ENCODE measurements around the gene GULP1. TPM values are rescaled to one million over a fixed set of nuclear protein-coding genes. Genes with fewer than 3 reads are reported as not detected.
"Not testable (repeated sequence)": the region's sequence is repeated elsewhere in the genome, so short reads cannot be mapped to it uniquely, and the experiment has no call there.

The GULP1 gene
- total RNA-seq, 1 donor from 2014 or later: 70.1 TPM

DNA sequence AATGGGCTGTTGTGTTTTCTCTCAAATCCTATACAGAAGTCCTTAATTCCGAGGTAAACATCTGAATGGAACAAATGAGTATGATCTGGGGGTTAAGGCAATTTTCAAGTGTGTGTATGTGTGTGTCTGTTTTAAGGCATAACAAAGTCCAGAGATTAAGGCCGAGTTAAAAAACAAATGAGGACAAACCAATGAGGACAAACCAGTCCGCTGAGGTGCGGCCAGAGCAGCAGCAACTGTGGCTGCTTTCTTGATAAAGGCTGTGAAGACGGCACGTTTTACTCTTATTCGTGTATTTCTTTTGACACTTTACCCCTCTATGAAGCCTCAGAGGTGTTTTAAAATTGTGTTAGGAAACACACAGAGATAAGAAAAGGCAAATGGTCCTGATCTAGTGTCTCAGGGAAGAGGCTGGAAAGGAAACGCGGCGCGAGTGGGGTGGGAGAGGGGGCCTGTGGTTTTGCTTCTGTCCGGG, 495 bp upstream of the GULP1 start:
- ATAC-seq (peak; percentile 2), DNase-seq (ENCODE audit: low spot score) (no peak)
- intact Hi-C loops (cut with DNase I): no loop called here

DNA sequence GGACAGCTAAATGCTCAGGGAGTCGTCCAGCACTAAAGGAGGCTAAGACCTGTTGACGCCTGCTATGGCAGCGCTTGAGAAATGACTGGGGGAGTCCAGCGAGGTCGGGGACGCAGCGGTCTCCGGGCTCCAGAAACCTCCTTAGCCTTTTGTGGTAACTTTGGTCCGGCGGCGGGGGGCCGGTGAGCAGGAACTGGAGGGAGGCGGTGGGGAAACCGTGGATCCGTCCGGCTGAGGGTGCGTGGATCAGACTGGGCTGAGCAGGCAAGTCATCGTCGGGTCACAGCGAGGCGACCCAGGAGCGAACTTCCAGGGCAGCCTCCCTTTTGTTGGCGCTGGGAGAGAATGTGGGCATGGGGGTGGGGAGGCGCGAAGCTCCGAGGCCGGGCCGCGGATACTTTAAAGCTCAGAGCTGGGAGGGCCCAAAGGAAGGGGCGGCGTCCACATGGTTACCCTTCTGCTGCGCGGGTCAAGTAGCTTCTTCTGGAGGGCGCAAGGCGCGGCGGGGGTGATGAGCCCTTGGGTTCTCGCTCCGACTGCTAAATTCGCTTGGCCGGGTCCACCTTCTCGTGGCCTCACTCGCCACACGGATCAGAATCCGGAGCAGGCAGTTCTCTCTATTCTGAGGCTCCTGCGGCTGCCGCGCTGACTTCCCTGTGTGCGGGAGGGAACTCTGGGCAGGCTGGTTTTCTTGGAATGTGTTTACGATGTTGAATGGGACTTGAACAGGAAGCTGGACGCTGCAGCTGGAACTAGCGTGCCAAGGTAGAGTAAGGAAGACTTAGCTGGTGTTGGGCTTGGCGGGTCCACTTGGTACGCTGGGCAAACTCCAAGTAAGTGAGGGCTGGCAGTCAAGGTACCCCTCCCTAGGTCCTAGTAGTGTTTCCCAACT, 920 bp downstream of the GULP1 start:
- intact Hi-C loops (cut with DNase I): no loop called here
- DNase-seq (ENCODE audit: low spot score): peak; percentile 88
- peak; percentile 92 for ATAC-seq

DNA sequence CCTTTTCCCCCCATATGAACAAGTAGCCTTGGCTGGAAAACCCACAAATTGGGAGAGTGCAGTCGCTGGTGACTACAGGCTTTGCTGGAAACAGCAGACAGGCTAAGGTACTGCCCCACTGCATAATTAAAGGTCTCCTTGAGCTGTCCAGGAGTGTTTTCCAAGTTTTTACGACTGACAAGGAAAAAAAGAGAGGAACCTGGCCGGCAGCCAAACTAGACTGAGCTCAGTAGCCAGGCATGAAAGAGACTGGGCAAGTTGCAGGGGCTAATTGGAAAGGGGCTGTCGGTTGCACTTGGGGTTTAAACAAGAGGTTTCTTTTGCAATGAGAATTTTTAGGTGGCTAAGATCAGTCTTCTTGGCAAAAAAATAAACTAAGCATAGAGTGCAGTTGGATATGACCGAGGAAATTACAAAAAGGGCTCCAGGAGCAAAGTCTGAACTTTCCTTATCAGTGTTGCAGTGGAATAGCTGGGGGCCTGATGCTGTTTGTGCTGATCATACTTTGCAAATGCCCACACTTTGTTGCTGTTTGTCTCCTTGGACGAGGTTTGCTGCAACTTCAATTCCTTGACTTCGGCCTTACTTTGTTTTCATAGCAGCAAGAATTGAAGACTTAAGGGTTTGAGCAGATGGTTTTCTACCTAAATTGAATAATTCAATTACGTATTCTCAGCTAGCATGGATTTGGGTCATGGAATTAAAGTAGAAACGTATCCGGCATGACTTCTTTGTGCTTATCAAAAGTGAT, 2.1 kb downstream of the GULP1 start:
- ATAC-seq: peak; percentile 40
- DNase-seq (ENCODE audit: low spot score): peak; percentile 87
- intact Hi-C loops (cut with DNase I): no loop called here

GRCh38 chr2:188294352-188294926, 2.8 kb downstream of the GULP1 start:
- ATAC-seq: no peak
- no peak for DNase-seq (ENCODE audit: low spot score)
- intact Hi-C loops (cut with DNase I): no loop called here

GRCh38 chr2:188295067-188295685, 3.5 kb downstream of the GULP1 start:
- no peak for DNase-seq (ENCODE audit: low spot score)
- intact Hi-C loops (cut with DNase I): no loop called here
- ATAC-seq: no peak

DNA sequence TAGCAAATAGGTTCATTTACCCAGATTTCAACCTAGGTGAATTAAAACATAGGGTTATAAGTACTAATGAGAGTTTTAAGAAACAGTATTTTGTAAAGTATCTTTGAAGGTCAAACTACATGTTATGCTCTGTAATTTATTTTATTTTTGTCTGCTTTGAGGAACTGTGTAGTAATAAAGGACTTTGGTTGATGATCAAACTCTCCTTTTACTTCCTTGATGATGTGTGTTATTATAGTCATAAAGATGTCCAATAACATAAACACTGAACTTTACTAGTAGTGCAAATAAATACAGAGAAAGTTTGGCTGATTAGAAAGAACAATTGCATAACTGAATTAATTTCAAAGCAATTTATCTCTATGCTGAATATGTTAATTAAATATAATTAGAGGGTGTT, 6.3 kb downstream of the GULP1 start:
- ATAC-seq (no peak), DNase-seq (ENCODE audit: low spot score) (no peak)
- intact Hi-C loops (cut with DNase I): no loop called here

GRCh38 chr2:188298937-188299371, 7.3 kb downstream of the GULP1 start:
- DNase-seq (ENCODE audit: low spot score); intact Hi-C loops (cut with DNase I); ATAC-seq: not testable (repeated sequence)

GRCh38 chr2:188303363-188304031, 11.8 kb downstream of the GULP1 start:
- DNase-seq (ENCODE audit: low spot score) (no peak), ATAC-seq (no peak)
- intact Hi-C loops (cut with DNase I): no loop called here

GRCh38 chr2:188305271-188305670, 13.6 kb downstream of the GULP1 start:
- intact Hi-C loops (cut with DNase I): no loop called here
- ATAC-seq: no peak
- DNase-seq (ENCODE audit: low spot score): no peak

GRCh38 chr2:188306271-188306670, 14.6 kb downstream of the GULP1 start:
- ATAC-seq: no peak
- DNase-seq (ENCODE audit: low spot score): no peak
- intact Hi-C loops (cut with DNase I): no loop called here

- intact Hi-C loops (cut with DNase I): no loop called here
- no peak for DNase-seq (ENCODE audit: low spot score)
- ATAC-seq: no peak
Measured at GRCh38 chr2:188307850-188308283, 16.2 kb downstream of the GULP1 start.

DNA sequence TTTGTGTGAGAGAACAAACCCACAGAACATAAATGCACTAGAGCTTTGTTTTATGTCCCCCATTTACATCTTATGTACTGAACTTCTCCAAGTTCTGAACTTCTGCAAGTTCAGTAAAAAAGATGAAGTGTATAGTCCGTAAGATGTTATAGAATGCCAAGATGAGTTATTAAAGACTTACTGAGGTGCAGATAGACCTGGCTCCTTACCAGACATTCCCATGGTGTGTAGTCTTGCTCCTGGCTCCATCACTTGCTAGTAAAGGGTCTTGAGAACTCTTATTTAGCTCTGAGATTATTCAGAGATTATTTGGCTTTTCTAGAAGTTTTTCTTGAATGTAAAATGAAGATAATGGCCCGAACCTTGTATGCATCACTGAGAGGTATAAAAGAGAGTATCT, 16.8 kb downstream of the GULP1 start:
- DNase-seq (ENCODE audit: low spot score) (no peak), ATAC-seq (no peak)
- intact Hi-C loops (cut with DNase I): no loop called here

GRCh38 chr2:188309364-188309763, 17.7 kb downstream of the GULP1 start:
- DNase-seq (ENCODE audit: low spot score) (no peak), ATAC-seq (no peak)
- intact Hi-C loops (cut with DNase I): no loop called here

GRCh38 chr2:188314314-188315054, 22.8 kb downstream of the GULP1 start:
- no peak for DNase-seq (ENCODE audit: low spot score)
- intact Hi-C loops (cut with DNase I): no loop called here
- no peak for ATAC-seq

GRCh38 chr2:188315750-188316149, 24.1 kb downstream of the GULP1 start:
- intact Hi-C loops (cut with DNase I): no loop called here
- ATAC-seq (no peak), DNase-seq (ENCODE audit: low spot score) (no peak)

DNA sequence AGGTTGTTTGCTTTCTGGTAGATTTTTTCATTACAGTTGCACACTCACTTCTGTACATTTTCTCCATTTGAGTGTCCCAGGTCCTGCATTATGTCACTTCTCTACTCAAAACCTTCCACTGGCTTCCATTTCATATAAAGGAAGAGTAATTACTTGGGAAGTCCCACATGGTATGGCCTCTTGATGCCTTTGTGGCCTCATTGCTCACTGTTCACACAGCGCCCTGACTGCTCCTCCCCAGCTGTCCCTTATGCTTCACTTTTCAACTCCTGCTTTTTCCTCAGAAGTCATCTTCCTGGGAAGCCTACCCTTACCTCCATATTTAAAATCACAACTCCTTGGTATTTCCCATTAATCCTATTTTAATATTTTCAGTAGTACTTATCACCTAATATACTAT, 24.7 kb downstream of the GULP1 start:
- no peak for DNase-seq (ENCODE audit: low spot score)
- intact Hi-C loops (cut with DNase I): no loop called here

GRCh38 chr2:188316791-188317423, 25.2 kb downstream of the GULP1 start:
- intact Hi-C loops (cut with DNase I): no loop called here
- no peak for DNase-seq (ENCODE audit: low spot score)
- no peak for ATAC-seq

More for the DNA sequence above, 24.7 kb downstream of the GULP1 start:
- no peak for ATAC-seq

Data from sciatic nerve (tissue), 2 donors.